Osteocyte (in vitro differentiated cells): ENCODE results near the gene PROK1. TPM values are rescaled to one million over a fixed set of nuclear protein-coding genes. Genes with fewer than 3 reads are reported as not detected.

Experiments used
- DNase-seq: peaks from one replicate; pipeline ENCODE4 v3.0.0; 2021; ENCODE audit warnings: mixed read lengths; ENCODE audit not compliant: unreplicated experiment; ENCODE audit errors: extremely low spot score
- H3K27ac Mint-ChIP-seq: one replicate; pipeline ENCODE4 v1.8.0; 2021; ENCODE audit warnings: mild to moderate bottlenecking, mixed read lengths; ENCODE audit not compliant: unreplicated experiment
- H3K27me3 Mint-ChIP-seq: one replicate; pipeline ENCODE4 v1.8.0; 2021; ENCODE audit warnings: mixed read lengths; ENCODE audit not compliant: unreplicated experiment
- H3K36me3 Mint-ChIP-seq: one replicate; pipeline ENCODE4 v1.8.0; 2021; ENCODE audit warnings: mixed read lengths; ENCODE audit not compliant: unreplicated experiment
- H3K4me1 Mint-ChIP-seq: one replicate; pipeline ENCODE4 v1.8.0; 2021; ENCODE audit warnings: mixed read lengths; ENCODE audit not compliant: unreplicated experiment
- H3K4me3 Mint-ChIP-seq: one replicate; pipeline ENCODE4 v1.8.0; 2021; ENCODE audit warnings: mild to moderate bottlenecking, moderate library complexity, mixed read lengths; ENCODE audit not compliant: unreplicated experiment
- H3K9me3 Mint-ChIP-seq: one replicate; pipeline ENCODE4 v1.8.0; 2021; ENCODE audit warnings: mixed read lengths; ENCODE audit not compliant: unreplicated experiment
- total RNA-seq: library from RNA; stranded (reverse); gene quantifications from 2 replicates; pipeline ENCODE4 v1.2.1, GENCODE V29; 2021
- TF ChIP-seq, protein P1 (sequence below): fragments of 200-600 bp; sonication (generic); IDR thresholded peaks from 2 replicates; pipeline ENCODE4 v1.5.0; 2021; ENCODE audit warnings: antibody characterized with exemption, mild to moderate bottlenecking, moderate library complexity

PROK1 gene
- total RNA-seq, 1 donor from 2014 or later = not detected

DNA sequence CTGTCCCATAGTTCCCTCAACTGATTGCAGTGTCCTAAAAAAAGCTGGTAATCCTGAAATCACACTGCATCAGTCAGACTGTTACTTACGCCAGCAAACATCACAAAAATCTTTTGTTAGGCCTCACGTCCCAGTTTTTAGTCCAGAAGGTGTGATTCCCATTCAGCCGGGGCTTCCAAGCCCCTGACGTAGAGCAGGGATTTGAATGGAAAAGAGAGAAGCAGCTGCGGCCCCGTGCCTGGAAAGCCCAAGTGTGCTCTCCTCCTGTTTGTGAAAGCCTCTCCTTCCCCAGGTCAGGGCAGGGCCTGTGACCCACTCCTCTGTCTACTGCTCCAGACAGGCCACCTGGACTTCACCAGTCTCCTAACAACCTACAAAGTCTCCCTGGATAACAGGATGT is 47.3 kb downstream of the PROK1 start:
- Mint-ChIP-seq H3K4me1 (no peaks in the 10 kb centered on the region), H3K27ac (no peak overlapping the region), H3K36me3 (no peaks in the 10 kb centered on the region), H3K27me3 (peaks cover 21% of the 10 kb centered on the region), H3K4me3 (no peak overlapping the region), H3K9me3 (no peaks in the 10 kb centered on the region)
- no peak for DNase-seq
- TF ChIP-seq, protein P1, sequence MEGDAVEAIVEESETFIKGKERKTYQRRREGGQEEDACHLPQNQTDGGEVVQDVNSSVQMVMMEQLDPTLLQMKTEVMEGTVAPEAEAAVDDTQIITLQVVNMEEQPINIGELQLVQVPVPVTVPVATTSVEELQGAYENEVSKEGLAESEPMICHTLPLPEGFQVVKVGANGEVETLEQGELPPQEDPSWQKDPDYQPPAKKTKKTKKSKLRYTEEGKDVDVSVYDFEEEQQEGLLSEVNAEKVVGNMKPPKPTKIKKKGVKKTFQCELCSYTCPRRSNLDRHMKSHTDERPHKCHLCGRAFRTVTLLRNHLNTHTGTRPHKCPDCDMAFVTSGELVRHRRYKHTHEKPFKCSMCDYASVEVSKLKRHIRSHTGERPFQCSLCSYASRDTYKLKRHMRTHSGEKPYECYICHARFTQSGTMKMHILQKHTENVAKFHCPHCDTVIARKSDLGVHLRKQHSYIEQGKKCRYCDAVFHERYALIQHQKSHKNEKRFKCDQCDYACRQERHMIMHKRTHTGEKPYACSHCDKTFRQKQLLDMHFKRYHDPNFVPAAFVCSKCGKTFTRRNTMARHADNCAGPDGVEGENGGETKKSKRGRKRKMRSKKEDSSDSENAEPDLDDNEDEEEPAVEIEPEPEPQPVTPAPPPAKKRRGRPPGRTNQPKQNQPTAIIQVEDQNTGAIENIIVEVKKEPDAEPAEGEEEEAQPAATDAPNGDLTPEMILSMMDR = no peak

DNA sequence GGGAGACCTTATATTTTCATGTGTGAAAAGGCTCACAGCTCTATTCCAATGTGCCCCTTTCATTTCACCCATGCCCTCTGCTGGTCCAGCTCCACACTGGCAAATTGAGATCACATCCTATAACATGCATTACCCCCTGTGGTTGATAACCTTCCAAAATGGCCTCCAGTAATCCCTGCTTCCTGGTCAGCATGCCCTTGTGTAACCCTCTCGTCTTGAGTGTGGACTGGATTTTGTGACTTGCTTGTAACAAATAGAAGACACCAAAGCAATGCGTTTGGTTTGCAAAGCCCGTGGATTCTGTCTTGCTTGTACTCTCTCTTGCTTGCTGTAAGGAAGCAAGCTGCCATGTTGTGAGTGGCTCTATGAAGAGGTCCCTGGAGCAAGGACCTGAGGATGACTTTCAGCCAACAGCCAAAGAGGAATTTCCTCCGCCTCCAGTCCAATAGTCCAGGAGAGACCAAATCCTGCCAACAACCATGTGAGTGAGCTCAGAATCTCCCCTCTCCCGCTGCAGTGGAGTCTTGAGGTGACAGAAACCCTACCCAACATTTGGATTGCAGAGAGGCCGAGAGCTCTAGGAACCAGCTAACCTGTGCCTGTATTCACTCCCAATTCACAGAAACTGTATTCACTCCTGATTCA is 50.7 kb downstream of the PROK1 start:
- no peak for DNase-seq
- Mint-ChIP-seq H3K27ac (no peak overlapping the region), H3K4me3 (no peak overlapping the region), H3K36me3 (no peaks in the 10 kb centered on the region), H3K4me1 (no peaks in the 10 kb centered on the region), H3K27me3 (peaks cover 30% of the 10 kb centered on the region), H3K9me3 (no peaks in the 10 kb centered on the region)
- TF ChIP-seq, protein P1 = no peak

DNA sequence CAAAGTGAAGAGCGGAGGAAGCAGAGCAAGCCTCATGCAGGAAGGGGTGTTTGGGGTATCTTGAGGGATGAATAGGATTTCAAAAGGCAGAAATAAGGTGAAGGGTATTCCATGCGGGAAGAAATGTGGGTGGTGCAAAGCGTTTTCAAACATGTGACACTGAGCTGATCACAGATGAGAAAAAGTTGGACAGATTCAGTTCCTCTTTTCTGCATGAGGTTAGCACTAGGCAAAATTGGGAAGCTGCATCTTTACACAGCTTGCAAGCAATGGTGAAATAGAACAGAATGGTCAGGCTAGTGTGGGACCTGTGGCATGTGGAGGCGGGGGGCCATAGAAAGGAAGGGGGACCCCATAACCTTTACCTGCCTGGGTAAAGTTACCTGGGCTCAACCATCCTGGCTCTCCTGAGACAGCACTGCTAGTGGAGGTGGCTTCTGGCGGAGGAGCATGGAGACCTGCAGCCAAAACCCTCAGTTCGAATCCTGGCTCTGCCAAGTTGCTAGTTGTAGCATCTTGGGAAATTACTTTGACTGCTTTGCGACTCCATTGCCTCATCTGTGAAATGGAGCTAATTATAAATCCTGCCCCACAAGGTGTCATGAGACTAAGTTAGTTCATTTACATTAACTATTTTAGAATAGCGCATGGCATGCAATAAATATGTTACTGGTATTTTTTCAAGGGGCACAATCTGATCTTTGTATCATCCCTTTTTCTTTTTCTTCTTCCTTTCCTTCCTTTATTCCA is 51.6 kb downstream of the PROK1 start:
- Mint-ChIP-seq H3K27me3 (peaks cover 30% of the 10 kb centered on the region), H3K27ac (no peak overlapping the region)

DNA sequence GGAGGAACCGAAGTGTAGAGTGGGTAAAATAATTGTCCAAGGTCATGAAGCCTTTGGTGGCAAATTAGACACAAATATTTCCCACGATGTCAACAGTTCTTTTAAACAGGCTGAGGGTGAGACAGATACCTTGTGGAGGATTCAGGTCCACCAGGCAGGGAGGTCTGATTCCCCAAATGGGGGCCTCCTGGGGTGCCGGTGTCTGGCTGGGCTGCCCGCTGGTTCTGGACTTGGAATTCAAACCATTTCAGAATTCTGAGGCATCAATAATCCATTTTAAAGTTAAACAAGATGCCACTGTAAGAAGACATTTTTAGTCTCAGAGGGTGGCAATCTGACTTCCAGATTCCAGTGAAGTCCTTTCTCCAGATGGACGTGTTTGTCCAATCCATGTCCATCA is 52.5 kb downstream of the PROK1 start:
- peaks cover 24% of the 10 kb centered on the region for H3K27me3 Mint-ChIP-seq
- H3K36me3 Mint-ChIP-seq = no peaks in the 10 kb centered on the region
- no peak overlapping the region for H3K4me3 Mint-ChIP-seq
- H3K9me3 Mint-ChIP-seq = no peaks in the 10 kb centered on the region
- H3K4me1 Mint-ChIP-seq = no peaks in the 10 kb centered on the region
- no peak for DNase-seq
- H3K27ac Mint-ChIP-seq = no peak overlapping the region
- TF ChIP-seq, protein P1 = no peak

More for the DNA sequence above, 51.6 kb downstream of the PROK1 start:
- no peaks in the 10 kb centered on the region for H3K4me1 Mint-ChIP-seq
- H3K9me3 Mint-ChIP-seq = no peaks in the 10 kb centered on the region
- no peaks in the 10 kb centered on the region for H3K36me3 Mint-ChIP-seq
- H3K4me3 Mint-ChIP-seq = no peak overlapping the region
- DNase-seq = no peak
- TF ChIP-seq, protein P1 = no peak

DNA sequence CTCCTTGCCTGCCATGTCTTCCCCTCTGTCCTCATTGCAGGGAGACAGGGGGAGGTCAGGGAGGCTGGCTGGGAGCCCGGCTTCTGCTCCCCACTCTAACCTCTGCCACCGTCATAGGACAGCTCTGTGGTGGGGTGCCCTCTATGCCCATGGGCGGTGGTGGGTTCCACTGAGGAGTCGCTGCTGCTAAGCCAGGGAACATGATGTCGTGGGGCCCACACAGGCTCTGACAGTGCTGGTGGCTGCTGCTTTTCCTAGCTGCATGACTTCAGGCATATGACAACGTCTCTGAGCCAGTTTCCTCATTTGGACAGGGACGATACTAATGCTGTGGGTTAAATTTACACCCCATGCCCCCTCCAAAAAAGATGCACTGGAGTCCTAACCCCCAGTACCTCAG is 53.3 kb downstream of the PROK1 start:
- no peak overlapping the region for H3K27ac Mint-ChIP-seq
- TF ChIP-seq, protein P1 = no peak
- H3K27me3 Mint-ChIP-seq = peaks cover 25% of the 10 kb centered on the region
- no peaks in the 10 kb centered on the region for H3K36me3 Mint-ChIP-seq
- H3K9me3 Mint-ChIP-seq = no peaks in the 10 kb centered on the region
- no peak overlapping the region for H3K4me3 Mint-ChIP-seq
- no peak for DNase-seq
- no peaks in the 10 kb centered on the region for H3K4me1 Mint-ChIP-seq
